Neuron (in vitro differentiated cells): ENCODE data around the gene AGAP1.

Source experiments
- H2AFZ ChIP-seq: one replicate; pipeline ENCODE4 v1.6.1; 2013; ENCODE audit warnings: low read depth, mild to moderate bottlenecking, inconsistent platforms, low read length, moderate library complexity
- H3K27me3 ChIP-seq: one replicate; pipeline ENCODE4 v1.6.1; 2013; ENCODE audit warnings: low read length; ENCODE audit not compliant: insufficient read depth
- H3K36me3 ChIP-seq: one replicate; pipeline ENCODE4 v1.6.1; 2013; ENCODE audit warnings: low read length; ENCODE audit not compliant: insufficient read depth
- H3K4me1 ChIP-seq: one replicate; pipeline ENCODE4 v1.6.1; 2013; ENCODE audit warnings: low read length; ENCODE audit not compliant: insufficient read depth
- H3K4me3 ChIP-seq: 2 replicates; pipeline ENCODE4 v1.5.1; 2013; ENCODE audit warnings: mild to moderate bottlenecking, low read length, moderate library complexity
- H3K9me3 ChIP-seq: one replicate; pipeline ENCODE4 v1.6.1; 2013; ENCODE audit warnings: low read length

Gene AGAP1

DNA sequence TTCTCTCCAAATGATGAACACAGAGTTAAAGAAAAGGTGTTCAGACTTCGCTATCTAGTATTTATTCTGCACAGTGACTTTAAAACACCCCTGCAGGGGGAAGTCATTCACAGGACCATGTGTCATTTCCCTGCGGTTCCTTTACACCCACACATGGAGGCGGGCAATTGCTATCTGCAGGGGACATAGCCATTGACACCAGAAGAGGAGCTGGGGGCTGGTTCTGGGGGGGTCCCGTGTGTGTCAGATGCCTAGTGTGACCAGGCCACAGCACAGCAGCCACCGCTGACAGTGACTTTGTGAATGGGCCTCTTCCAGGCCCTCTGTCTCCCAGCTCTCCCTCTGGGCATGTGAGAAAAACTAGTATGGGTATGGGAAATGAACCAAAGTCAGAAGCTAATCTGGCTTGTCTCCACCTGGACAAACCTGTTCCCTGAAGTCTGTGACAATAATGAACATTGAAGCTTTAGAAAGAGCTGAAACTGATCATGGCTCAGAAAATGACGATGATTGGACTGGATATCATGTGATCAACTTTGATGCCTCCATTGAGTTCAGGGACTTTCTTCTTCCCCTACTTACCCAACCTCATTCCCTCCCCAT, 681.8 kb downstream of the AGAP1 start:
- peaks cover 39% of the 10 kb centered on the region for H3K4me1 ChIP-seq
- H3K9me3 ChIP-seq = peaks cover 13% of the 10 kb centered on the region
- no peaks in the 10 kb centered on the region for H3K27me3 ChIP-seq
- no peak overlapping the region for H3K4me3 ChIP-seq
- no peak overlapping the region for H2AFZ ChIP-seq
- no peaks in the 10 kb centered on the region for H3K36me3 ChIP-seq

- Histone ChIP-seq H3K4me3 (no peak overlapping the region), H3K27me3 (no peaks in the 10 kb centered on the region), H3K4me1 (peaks cover 32% of the 10 kb centered on the region), H2AFZ (no peak overlapping the region), H3K9me3 (peaks cover 13% of the 10 kb centered on the region), H3K36me3 (no peaks in the 10 kb centered on the region)
These were observed 682.6 kb downstream of the AGAP1 start for GRCh38 chr2:236176417-236176816.

- no peak overlapping the region for H3K4me3 ChIP-seq
- no peaks in the 10 kb centered on the region for H3K36me3 ChIP-seq
- H3K27me3 ChIP-seq = no peaks in the 10 kb centered on the region
- H2AFZ ChIP-seq = no peak overlapping the region
- H3K4me1 ChIP-seq = peaks cover 27% of the 10 kb centered on the region
- H3K9me3 ChIP-seq = peaks cover 13% of the 10 kb centered on the region
These were observed 683.1 kb downstream of the AGAP1 start for GRCh38 chr2:236176951-236177350.

DNA sequence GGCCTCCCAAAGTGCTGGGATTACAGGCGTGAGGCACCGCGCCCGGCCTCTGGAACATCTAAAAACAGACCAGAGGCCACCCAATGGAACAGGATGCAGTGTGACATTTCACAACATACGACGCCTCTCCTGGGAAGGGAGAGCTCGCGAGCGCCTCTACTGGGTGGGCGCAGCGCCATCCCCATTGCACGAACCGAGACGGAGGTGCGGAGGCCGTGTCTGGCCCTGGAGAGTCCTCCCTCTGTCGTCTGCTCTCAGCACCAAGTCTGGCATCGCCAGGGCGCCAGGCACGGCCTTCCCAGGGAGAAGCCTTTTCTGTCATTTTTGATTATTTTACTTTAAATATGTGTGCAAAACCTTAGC, 683.7 kb downstream of the AGAP1 start:
- peaks cover 21% of the 10 kb centered on the region for H3K4me1 ChIP-seq
- H2AFZ ChIP-seq = no peak overlapping the region
- H3K27me3 ChIP-seq = no peaks in the 10 kb centered on the region
- no peak overlapping the region for H3K4me3 ChIP-seq
- H3K36me3 ChIP-seq = no peaks in the 10 kb centered on the region
- peaks cover 13% of the 10 kb centered on the region for H3K9me3 ChIP-seq

DNA sequence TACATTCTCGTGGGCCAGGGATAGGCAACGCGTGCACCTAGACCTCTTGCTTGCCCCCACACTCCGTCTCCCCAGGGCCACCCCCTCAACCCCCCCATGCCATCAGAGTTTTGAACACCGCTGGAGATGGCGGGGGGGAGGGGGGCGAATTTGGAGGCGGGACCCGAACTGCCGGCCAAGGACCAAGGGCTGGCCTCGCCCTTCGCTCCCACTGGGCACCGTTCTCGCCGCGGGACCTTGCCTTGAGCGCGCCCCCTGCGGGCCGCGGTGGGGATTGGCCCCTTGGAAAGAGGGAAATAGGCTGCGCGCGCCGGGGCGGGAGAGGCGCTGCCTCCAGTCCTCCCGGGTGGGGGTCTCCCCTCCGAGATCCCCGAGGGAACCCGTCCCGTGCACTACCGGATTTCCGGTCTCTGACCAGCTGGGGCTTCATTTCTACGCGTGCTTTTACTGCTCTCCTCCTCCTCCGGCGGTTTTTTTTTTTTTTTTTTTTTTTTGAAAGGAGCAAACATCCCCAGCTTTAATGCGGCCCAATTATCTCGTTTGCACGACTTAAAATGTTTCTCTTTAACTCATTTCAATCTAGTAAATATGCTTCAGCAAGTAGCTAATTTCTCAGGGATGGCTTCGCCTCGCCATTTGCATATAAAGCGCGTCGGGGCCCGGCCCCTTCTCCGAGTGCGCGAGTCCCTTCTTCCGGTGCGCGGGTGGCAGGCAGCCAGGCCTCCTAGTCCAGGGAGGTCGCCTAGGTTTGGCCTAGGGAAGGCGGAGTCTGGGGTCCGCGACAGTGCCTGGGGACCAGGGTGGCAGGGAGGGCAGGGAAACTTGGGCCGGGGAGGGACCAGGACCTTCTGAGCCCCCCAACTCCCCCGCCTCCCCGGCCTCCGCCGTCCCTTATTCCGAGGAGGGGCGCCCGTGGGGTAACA, 684.4 kb downstream of the AGAP1 start:
- Histone ChIP-seq H2AFZ (no peak overlapping the region), H3K36me3 (no peaks in the 10 kb centered on the region), H3K9me3 (peaks cover 10% of the 10 kb centered on the region), H3K4me3 (no peak overlapping the region), H3K27me3 (no peaks in the 10 kb centered on the region), H3K4me1 (peaks cover 17% of the 10 kb centered on the region)

DNA sequence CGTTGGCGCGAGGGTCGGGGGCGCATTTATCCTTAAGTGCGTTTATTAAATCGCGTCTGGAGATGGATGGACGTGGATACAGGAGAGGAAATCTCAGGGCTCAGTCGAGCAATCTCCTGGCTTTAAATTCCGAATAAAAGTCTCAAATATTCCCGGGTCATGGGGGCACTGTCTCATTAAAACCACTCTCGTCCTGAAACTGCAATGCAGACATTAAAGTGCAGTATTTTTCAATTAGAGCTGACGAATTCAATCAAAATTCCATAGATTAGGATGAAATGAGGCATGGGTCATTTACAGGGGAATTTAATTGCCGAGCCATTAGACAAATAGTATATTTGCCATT, 685.0 kb downstream of the AGAP1 start:
- Histone ChIP-seq H3K36me3 (no peaks in the 10 kb centered on the region), H3K4me3 (no peak overlapping the region), H3K4me1 (peaks cover 17% of the 10 kb centered on the region), H3K27me3 (no peaks in the 10 kb centered on the region), H3K9me3 (peaks cover 9% of the 10 kb centered on the region), H2AFZ (no peak overlapping the region)

GRCh38 chr2:236179236-236180075, 685.6 kb downstream of the AGAP1 start:
- H3K4me3 ChIP-seq = no peak overlapping the region
- H3K36me3 ChIP-seq = no peaks in the 10 kb centered on the region
- H3K4me1 ChIP-seq = peaks cover 17% of the 10 kb centered on the region
- no peak overlapping the region for H2AFZ ChIP-seq
- H3K27me3 ChIP-seq = no peaks in the 10 kb centered on the region
- H3K9me3 ChIP-seq = peaks cover 5% of the 10 kb centered on the region

- Histone ChIP-seq H3K36me3 (no peaks in the 10 kb centered on the region), H3K27me3 (no peaks in the 10 kb centered on the region), H3K4me1 (peaks cover 9% of the 10 kb centered on the region), H3K4me3 (no peak overlapping the region), H2AFZ (no peak overlapping the region), H3K9me3 (peaks cover 8% of the 10 kb centered on the region)
These were observed 686.4 kb downstream of the AGAP1 start for GRCh38 chr2:236180076-236180816.

GRCh38 chr2:236180831-236181453, 687.1 kb downstream of the AGAP1 start:
- peaks cover 2% of the 10 kb centered on the region for H3K4me1 ChIP-seq
- H3K4me3 ChIP-seq = no peak overlapping the region
- H3K36me3 ChIP-seq = no peaks in the 10 kb centered on the region
- no peak overlapping the region for H2AFZ ChIP-seq
- H3K27me3 ChIP-seq = no peaks in the 10 kb centered on the region
- peaks cover 8% of the 10 kb centered on the region for H3K9me3 ChIP-seq
